Measurements from ENCODE around the gene MTRF1. TPM values are rescaled to one million over a fixed set of nuclear protein-coding genes. Genes with fewer than 3 reads are reported as not detected.
"Not testable (repeated sequence)": the region's sequence is repeated elsewhere in the genome, so short reads cannot be mapped to it uniquely, and the experiment has no call there.

The MTRF1 gene
- total RNA-seq, 1 experiment from 2014 or later = 18.2 TPM

DNA sequence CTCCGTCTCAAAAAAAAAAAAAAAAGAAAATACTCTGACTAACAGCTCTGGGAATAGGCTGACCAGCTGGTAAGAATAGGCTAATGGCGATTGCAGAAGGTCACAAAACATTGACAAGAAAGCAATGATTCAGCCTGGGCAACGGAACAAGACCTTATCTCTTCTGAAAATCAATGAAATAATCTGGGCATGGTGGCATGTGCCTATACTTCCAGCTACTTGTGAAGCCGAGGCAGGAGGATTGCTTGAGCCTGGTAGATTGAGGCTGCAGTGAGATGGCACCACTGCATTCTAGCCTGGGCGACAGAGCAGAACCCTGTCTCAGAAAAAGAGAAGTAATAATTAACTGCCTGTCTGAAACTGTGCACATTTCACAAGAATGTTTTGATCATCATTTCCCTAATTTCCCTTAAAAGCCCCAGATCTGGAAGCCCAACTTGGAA lies 18.8 kb upstream of the MTRF1 start:
- no peak for DNase-seq (ENCODE audit: extremely low read depth, low read depth)

DNA sequence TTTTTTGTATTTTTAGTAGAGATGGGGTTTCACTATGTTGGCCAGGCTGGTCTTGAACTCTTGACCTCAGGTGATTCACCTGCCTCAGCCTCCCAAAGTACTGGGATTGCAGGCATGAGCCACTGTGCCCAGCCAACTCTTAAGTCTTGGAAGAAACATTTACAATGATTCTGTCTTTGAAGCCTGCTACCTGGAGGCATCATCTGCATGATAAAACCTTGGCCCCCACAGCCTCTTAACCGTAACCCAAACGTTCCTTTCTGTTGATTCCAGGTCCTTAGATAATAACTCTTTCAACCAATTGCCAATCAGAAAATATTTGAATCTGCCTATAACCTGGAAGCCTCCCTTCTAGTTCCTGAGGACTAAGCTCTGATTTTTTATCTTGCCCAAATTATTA lies 15.8 kb upstream of the MTRF1 start:
- DNase-seq (ENCODE audit: extremely low read depth, low read depth) = not testable (repeated sequence)

DNA sequence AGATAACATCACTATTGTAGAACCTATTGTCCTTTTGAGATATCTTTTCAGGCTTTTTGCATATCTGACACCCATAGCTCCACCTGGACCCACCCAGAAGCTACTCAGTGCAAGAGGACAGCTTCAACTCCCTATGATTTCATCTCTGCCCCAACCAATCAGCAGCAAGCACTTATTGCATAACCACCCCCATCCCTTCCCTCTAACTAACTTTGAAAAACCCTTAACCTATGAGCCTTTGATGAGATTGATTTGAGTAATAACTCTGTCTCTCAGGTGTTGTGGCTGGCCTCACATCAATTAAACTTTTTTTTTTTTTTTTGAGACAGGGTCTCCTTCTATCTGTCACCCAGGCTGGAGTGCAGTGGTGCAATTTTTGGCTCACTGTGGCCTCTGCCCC lies 13.4 kb upstream of the MTRF1 start:
- no peak for DNase-seq (ENCODE audit: extremely low read depth, low read depth)

DNA sequence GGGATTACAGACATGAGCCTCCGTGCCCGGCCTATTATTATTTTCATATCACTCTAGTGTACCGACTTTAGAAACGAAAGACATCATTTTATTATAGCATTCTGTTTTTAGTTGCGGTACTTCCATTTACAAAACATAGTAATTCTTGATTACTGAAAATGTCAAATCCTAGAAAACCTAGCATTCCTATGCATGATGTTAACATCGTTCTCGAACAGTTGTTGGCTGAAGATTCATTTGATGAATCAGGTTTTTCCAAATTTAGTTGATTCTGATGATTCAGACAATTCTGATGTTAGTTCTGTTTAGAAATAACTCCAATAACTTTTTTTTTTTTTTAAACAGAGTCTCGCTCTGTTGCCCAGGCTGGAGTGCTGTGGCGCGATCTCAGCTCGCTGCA lies 11.5 kb upstream of the MTRF1 start:
- no peak for DNase-seq (ENCODE audit: extremely low read depth, low read depth)

DNA sequence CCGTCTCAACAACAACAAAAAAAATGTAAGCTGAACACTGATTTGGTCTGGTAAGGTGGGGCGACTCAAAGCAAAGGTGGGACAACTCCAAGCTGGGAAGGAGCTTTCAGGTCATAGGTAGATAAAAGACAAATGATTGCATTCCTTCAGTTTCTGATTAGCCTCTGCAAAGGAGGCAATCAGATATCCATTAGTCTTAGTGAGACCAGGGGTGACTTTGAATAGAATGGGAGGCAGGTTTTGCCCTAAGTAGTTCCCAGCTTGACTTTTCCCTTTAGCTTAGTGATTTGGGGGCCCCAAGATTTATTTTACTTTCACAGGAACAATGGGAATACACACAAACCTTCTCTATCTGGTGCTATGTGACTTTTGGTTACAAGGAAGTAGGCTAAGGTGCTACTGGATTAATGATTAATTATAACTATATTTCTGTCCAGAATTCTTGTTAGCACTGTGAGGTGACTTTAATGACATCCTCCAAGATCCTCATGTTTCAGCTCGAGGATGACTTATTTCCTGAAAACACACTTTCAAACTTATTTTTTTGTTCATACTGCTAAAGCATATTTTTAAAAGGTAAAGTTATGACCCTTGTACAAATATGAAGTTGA lies 10.6 kb upstream of the MTRF1 start:
- DNase-seq (ENCODE audit: extremely low read depth, low read depth) = no peak

DNA sequence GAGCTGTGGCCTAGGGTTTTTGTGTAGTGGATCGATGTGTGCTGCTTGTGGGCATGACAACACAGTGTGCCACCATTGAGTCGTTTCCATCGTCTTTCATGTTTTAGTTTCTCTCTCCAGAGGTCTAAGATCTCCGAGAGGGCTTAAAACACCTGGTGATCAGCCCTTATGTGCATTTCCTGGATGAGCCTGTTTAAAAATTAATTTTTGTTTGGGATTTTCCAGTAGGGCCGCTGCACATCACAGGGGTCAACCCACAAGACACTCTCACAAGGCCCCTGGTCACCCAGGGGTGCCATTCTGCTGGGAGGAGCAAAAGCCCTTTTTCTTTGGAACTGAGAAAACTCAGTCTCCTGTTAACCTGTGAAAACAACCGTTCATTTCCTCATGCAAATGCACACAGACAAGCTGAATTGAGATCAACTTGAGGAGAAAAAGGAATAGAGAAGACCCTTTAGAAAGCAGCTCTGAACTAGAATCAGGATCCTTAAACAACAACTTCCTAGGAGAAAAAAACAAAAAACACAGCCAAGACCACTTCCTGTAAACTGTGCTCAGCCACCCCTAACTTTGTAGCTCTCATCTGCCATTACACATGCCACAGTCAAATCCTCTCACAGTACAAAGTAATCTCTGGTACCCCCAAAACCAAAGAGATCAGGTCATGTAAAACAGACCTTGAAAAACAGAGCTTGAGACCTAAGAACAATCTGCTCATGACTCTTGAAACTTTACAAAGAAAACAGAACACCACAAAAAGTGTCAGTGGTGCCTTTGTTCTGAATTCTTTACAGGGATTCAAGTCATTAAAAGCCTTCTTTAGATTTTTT lies 8.3 kb upstream of the MTRF1 start:
- DNase-seq (ENCODE audit: extremely low read depth, low read depth) = no peak

DNA sequence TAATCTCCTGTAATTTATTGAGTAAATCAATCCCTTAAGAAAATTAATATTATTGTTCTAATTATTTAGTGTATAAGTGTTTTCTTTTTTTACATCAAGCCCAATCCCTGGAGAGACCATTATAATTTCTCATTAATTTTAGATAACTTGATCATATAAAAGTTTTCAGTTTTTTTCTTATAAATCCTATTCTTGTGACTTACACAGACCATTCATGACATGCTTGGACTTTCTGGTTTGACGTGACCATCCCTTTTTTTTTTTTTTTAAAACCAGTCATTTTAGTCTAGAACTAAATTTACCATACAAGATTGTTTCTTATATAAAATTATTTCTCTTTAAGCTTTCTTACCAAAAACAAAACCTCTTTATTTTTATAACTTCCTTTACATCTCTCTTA lies 5.4 kb upstream of the MTRF1 start:
- no peak for DNase-seq (ENCODE audit: extremely low read depth, low read depth)

DNA sequence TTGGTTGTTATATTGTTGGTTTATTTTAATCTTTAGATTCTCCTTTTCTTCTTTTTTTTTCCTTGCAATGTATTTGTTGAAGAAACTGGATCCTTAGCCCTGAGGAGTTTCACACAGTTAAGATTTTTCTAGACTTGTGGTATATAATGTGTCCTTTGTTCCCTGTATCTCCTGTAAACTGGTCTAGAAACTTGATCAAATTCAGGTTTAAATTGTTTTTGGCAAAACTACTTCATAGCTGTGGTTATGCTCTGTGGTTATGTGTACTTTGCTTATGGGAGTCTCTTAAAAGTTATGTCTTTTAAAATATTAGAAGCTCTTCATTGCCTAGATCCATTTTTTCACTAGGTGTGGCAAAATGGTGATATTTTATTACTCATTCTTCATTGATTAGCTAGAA lies 3.7 kb upstream of the MTRF1 start:
- DNase-seq (ENCODE audit: extremely low read depth, low read depth) = no peak

DNA sequence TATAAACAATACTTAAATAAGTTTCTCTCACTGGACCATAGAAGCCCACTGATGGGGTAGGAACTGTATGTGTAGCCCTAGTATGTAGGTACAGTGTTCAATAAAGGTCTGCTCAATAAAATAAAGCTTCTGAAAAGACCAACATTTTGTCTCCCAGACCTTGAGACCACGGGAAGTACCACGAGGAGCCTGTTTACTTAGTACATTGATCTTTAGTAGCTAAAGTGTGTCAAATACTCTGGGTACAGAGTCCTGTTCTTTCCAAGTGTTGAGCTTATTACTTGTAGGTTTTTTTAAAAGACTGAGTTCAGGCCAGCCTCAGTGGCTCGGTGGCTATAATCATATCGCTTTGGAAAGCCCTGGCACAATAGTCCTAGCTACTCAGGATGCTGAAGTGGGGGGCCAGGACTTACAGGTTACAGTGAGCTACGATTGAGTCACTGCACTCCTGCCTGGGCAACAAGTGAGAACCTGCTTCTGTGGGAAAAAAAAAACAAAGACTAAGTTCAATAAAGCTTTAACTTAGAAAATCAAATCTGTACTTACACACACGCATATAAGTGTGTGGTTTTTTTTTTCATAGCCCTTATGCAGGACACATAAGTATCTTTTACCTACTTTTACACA lies 3.4 kb downstream of the MTRF1 start:
- DNase-seq (ENCODE audit: extremely low read depth, low read depth) = no peak

DNA sequence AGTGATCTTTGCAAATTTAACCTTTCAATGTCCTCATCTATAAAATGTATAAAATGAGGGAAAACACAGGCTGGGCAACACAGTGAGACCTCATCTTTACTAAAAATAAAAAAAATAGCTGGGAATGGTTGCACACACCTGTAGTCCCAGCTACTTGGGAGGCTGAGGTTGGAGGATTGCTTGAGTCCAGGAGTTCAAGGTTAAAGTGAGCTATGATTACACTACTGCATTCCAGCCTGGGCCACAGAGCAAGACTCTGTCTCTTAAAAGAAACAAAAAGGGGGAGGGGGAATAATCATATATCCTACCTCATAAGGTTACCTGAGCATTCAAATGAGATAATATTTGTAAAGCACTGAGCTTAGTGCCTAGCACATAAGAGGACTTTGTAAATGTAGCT lies 5.8 kb downstream of the MTRF1 start:
- DNase-seq (ENCODE audit: extremely low read depth, low read depth) = no peak

DNA sequence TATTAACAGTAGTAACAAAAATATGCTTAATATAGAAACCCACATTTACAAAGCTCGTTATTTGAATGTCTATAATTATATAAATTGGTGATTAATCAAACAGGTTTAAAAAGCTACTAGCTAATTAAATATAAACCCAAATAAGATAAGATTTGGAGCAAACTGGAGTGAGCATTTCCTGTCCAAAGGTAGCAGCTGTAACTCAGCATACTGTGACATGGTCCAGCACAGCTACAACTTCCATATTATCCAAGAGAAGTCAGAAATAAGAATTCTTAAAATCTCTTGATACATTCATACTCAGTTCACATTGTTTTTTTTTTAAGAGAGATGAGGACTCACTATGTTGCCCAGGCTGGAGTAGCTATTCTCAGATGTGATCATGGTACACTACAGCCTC lies 8.5 kb downstream of the MTRF1 start:
- no peak for DNase-seq (ENCODE audit: extremely low read depth, low read depth)

DNA sequence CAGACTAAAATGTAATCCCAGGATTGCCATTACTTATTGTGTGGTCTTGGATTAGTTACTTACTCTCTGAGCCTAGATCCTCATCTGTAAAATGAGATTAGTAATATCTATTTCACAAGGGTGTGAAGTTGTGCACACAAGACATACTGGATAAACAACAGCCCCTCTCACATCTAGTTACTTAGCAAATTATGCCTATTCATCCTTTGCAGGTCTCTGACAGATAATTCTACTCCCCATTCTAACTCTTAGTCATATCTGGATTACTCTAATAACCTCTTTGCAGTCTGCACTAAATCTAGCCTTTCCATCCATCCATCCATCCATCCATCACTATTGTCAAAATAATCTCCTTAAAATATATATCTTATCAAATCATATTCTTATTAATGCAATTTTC lies 12.4 kb downstream of the MTRF1 start:
- DNase-seq (ENCODE audit: extremely low read depth, low read depth) = no peak

DNA sequence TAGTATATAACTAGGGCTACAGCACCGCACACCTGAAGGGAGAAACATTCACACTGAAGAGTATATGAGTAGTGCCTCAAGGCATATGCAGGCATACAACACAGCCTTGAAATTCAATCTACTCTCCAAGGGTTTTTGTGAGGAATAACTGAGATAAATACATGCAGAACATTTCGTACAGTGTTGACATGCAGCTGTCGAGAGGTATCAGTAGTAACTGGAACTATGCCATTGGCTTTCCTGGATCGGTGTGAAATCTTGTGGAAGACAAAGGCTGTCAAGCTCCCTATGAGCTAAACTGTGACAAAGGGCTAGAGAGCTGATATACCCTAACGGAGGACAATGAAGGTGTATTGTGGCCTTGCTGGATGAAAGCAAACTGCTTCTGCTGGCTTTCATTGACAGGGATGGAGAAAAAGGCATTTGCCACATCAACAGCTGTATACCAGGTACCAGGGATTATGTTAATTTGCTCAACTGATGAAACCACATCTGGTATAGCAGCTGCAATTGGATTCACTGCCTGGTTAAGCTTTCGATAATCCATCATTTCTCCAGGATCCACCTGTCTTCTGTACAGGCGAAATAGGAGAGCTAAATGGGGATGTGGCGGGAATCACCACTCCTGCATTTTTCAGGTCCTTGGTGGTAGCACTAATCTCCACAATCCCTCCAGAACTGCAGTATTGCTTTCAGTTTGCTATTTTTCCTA lies 16.3 kb downstream of the MTRF1 start:
- DNase-seq (ENCODE audit: extremely low read depth, low read depth) = no peak

DNA sequence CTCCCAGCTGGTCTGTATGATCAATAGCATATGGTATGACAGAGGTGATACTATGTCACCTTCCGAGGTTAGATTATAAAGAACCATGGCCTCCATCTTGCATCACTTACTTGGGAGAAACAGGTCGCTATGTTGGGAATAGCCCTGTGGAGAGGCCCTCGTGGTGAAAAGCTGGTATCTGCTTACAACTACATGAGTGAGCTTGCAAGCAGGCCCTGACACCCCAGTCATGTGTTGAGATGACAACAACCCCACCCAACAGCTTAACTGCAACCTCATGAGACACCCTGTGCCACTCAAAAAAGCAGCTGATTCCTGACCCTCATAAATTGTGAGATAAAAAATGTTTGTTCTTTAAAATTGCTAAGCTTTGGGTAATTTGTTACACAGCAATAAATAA lies 18.8 kb downstream of the MTRF1 start:
- no peak for DNase-seq (ENCODE audit: extremely low read depth, low read depth)

DNA sequence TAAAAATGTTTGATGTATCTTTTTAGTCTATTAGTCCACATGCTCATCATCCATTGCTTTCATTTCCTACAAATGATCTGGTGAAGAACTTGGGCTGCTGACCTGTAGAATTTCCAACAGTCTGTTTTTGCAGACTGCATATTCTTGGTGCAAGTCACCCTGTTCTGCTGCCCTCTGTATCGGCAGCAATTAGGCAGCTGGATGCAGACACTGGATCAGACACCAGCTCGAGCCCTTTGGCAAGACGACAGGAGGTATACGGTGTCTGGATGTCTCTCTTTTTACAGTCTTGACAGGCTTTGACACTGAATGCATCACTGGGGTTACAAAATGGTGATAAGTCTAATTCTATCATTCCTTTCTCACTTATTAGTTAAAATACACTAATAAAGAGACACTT lies 21.8 kb downstream of the MTRF1 start:
- DNase-seq (ENCODE audit: extremely low read depth, low read depth) = no peak

DNA sequence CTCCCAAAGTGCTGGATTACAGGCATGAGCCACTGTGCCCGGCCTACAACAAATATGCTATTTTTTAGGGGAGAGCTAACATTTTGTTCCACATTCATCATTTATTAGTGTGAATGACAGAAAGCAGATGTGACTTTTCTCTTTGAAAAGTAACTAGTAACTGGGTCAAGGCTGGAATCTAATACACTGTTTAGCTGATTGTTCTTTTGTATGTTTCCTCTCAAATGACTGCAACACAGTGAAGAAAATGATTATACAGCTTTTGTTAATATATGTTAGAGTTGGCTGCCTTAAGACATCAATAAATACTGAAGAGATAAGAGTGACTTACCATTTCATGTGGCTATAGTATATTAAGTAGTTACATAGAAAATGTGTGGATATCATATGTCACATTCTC lies 27.0 kb downstream of the MTRF1 start:
- no peak for DNase-seq (ENCODE audit: extremely low read depth, low read depth)

DNA sequence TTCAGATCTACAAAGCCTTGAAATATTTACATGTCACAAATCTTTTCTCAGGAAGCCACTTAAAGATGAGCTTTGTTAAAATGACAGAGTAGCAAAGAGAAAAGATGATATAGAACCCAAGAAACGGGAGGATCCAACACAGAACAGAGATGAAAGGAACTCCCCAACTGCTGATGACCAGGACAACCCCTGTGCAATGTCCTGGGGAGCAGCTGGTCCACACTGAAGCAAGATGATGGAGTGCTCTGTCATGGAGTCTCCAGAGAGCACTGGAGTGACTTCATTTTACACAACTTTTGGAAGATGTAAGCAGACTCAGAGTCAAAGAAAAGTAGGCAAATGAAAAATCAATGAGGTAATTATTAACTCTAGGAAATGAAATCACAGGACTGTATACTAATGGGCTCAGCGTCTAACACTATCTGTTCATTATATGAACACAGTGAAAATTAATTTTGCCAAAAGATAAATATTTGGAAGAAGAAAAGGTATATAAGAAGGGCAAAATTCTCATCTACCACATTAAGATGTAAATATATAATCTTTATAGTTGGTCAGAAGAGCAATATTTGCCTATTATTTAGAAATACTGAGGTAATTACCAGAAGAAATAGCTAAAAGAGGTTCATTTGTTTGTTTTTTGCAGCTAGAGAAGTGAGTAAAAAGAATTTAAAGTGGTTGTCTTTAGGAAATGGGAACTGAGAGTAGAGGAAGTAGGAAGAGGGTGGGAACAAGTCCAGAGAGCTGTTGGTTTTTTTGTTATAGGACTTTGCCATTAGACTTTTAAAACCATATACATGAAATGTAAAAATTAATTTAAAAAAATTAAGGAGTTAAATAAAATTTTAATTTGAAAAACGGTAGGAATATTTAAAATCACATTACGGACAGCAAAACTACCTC lies 30.5 kb downstream of the MTRF1 start:
- DNase-seq (ENCODE audit: extremely low read depth, low read depth) = no peak

DNA sequence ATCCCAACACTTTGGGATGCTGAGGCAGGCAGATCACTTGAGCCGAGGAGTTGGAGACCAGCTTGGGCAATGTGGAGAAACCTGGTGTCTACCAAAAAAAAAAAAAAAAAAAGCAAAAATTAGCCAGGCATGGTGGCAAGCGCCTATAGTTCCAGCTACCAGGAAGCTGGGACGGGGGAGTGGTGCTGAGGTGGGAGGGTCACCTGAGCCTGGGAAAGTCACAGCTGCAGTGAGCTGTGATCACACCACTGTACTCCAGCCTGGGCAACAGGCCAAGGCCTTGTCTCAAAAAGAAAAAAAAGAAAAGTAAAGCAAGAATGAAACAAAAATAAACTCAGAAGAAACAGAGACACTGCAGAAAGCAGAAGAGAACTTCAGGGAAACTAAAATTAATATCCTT lies 31.6 kb downstream of the MTRF1 start:
- no peak for DNase-seq (ENCODE audit: extremely low read depth, low read depth)

DNA sequence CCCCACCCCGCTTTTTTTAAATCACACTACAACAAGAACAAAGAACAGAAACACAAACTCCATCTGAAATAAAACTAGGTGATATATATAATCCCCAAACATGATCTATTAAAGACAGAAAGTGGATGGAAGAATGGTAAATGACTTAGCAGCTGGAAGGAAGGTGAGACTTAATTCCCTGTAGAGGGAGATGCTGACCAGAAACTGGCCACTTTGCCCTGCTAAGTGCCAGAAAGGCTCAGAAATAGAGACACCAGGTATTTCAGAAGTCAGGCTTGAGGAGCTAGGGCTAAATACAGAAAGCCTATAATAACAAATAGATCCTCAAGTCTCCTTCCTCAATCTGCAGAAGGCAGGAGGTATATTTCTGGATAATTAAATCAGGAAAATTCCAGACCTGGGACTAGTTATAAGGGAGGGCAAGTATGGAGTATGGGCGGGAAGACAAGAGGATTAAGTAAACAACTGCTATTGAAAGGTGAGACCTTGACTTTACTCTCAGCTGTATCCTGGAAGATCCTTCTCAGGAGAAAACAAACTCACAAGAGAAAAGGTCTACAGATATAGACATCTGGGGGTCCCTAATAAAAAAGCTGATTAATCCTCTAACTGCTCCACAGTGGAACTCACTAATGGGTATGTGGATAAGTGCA lies 32.2 kb downstream of the MTRF1 start:
- no peak for DNase-seq (ENCODE audit: extremely low read depth, low read depth)

DNA sequence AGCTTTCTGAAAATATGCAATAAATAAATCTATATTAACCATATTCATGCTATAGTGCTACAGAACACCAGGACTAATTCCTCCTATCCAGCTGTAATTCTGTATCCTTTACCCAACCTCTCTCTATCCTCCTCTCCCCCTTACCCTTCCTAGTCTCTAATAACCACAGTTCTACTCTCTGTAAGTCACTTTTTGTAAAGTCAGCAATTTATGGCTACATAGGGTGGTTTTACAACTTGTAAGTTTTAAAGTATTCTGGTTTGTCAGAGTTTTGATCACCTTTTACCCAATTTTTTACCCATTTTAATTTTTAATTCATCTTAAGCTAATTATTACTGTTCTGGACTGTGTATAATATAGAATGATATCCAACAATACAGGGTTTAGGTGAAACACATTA lies 34.0 kb downstream of the MTRF1 start:
- no peak for DNase-seq (ENCODE audit: extremely low read depth, low read depth)
